Measurements from ENCODE around the gene C1RL.

The C1RL gene

GRCh38 chr12:7081037-7081436, 28.0 kb downstream of the C1RL start:
- no peak for TF ChIP-seq CTCF (IDR thresholded peaks at IDR 0.05; ENCODE audit: low read depth, low read length, missing control alignments)
- no peak overlapping the region for H3K27ac ChIP-seq
- in situ Hi-C loops (cut with HindIII; ENCODE audit: low pct_ligation_motif_present, low sequenced_read_pairs), result no loop called here
- H3K36me3 ChIP-seq (replicated peaks), result no peaks in the 10 kb centered on the region
- H3K27me3 ChIP-seq (replicated peaks), result no peaks in the 10 kb centered on the region
- no peak for DNase-seq
- no peak overlapping the region for H3K4me3 ChIP-seq (ENCODE audit: low read depth, low read length)

DNA sequence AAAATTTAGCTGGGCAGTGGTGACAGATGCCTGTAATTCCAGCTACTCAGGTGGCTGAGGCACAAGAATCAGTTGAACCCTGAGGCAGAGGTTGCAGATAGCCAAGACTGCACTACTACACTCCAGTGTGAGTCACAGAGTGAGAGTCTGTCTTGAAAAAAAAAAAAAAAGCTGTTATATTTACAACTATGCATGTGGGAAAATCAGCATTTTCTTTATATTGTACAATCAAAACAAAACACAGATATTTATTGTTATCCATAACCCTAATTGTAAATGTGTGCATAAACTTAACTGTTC, 29.2 kb downstream of the C1RL start:
- no peak for TF ChIP-seq CTCF (IDR thresholded peaks at IDR 0.05; ENCODE audit: low read depth, low read length, missing control alignments)
- DNase-seq, result peak; percentile 64
- H3K27ac ChIP-seq, result peak overlapping the region; percentile 90
- no peaks in the 10 kb centered on the region for H3K27me3 ChIP-seq (replicated peaks)
- H3K4me3 ChIP-seq (ENCODE audit: low read depth, low read length), result no peak overlapping the region
- in situ Hi-C loops (cut with HindIII; ENCODE audit: low pct_ligation_motif_present, low sequenced_read_pairs), result no loop called here
- no peaks in the 10 kb centered on the region for H3K36me3 ChIP-seq (replicated peaks)

DNA sequence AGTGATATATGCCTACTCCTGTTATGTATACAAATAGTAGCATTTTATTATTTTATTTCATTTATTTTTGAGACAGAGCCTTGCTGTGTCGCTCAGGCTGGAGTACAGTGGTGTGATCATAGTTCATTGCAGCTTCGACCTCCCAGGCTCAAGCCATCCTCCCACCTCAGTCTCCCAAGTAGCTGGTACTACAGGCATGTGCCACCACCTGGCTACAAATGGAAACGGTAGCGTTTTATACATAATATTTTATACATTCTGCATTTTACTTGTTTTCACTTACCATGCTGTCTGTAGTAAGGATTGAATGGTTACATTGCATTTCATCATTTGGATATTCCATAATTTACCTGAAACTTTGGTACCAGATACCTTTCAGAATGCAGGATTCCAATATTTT, 30.9 kb downstream of the C1RL start:
- Histone ChIP-seq H3K27ac (no peak overlapping the region), H3K4me3 (ENCODE audit: low read depth, low read length) (no peak overlapping the region)

GRCh38 chr12:7076493-7076892, 32.5 kb downstream of the C1RL start:
- no peak for TF ChIP-seq CTCF (IDR thresholded peaks at IDR 0.05; ENCODE audit: low read depth, low read length, missing control alignments)
- in situ Hi-C loops (cut with HindIII; ENCODE audit: low pct_ligation_motif_present, low sequenced_read_pairs), result no loop called here
- H3K36me3 ChIP-seq (replicated peaks), result no peaks in the 10 kb centered on the region
- no peak overlapping the region for H3K27ac ChIP-seq
- no peak for DNase-seq
- no peak overlapping the region for H3K4me3 ChIP-seq (ENCODE audit: low read depth, low read length)
- no peaks in the 10 kb centered on the region for H3K27me3 ChIP-seq (replicated peaks)

More for the DNA sequence above, 30.9 kb downstream of the C1RL start:
- no peaks in the 10 kb centered on the region for H3K27me3 ChIP-seq (replicated peaks)
- DNase-seq, result no peak
- no peak for TF ChIP-seq CTCF (IDR thresholded peaks at IDR 0.05; ENCODE audit: low read depth, low read length, missing control alignments)
- no peaks in the 10 kb centered on the region for H3K36me3 ChIP-seq (replicated peaks)
- in situ Hi-C loops (cut with HindIII; ENCODE audit: low pct_ligation_motif_present, low sequenced_read_pairs), result no loop called here

- H3K36me3 ChIP-seq (replicated peaks), result no peaks in the 10 kb centered on the region
- no peak overlapping the region for H3K27ac ChIP-seq
- no peak overlapping the region for H3K4me3 ChIP-seq (ENCODE audit: low read depth, low read length)
- DNase-seq, result no peak
- in situ Hi-C loops (cut with HindIII; ENCODE audit: low pct_ligation_motif_present, low sequenced_read_pairs), result no loop called here
- H3K27me3 ChIP-seq (replicated peaks), result no peaks in the 10 kb centered on the region
- no peak for TF ChIP-seq CTCF (IDR thresholded peaks at IDR 0.05; ENCODE audit: low read depth, low read length, missing control alignments)
Observed at GRCh38 chr12:7075939-7076338, 33.1 kb downstream of the C1RL start.

DNA sequence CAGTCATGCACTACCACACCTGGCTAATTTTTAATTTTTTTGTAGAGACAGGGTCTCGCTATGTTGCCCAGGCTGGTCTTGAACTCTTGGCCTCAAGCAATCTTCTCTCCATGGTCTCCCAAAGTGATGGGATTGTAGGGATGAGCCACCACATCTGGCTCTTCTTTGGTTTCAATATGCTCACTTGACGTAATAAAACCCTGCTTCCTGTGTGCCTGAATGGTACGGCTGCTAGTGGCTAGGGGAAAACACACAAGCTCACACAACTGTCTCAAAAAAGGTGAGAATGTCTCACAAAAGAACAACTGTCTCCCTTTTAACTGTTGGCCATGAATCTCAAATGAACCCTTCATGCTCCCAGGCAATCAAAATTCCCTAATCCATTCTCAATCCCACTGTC, 33.5 kb downstream of the C1RL start:
- in situ Hi-C loops (cut with HindIII; ENCODE audit: low pct_ligation_motif_present, low sequenced_read_pairs), result no loop called here
- DNase-seq, result no peak
- no peak for TF ChIP-seq CTCF (IDR thresholded peaks at IDR 0.05; ENCODE audit: low read depth, low read length, missing control alignments)

More for the DNA sequence above, 33.5 kb downstream of the C1RL start:
- no peak overlapping the region for H3K4me3 ChIP-seq (ENCODE audit: low read depth, low read length)
- H3K27ac ChIP-seq, result no peak overlapping the region
- no peaks in the 10 kb centered on the region for H3K36me3 ChIP-seq (replicated peaks)
- H3K27me3 ChIP-seq (replicated peaks), result no peaks in the 10 kb centered on the region

All from brain microvascular endothelial cell (primary cell).